Epithelial cell of esophagus (primary cell): ENCODE results near the gene SP140.

ENCODE experiments used
- DNase-seq: peaks from one replicate; pipeline ENCODE4 v3.0.0; 2010; ENCODE audit warnings: low read depth
- H3K4me3 ChIP-seq: 2 replicates; pipeline ENCODE4 v1.5.1; 2011; ENCODE audit warnings: mild to moderate bottlenecking, low read length, control low read depth
- CTCF ChIP-seq: IDR thresholded peaks from 2 replicates; pipeline ENCODE4 v1.5.1; 2011; ENCODE audit warnings: low read depth, mild to moderate bottlenecking, low read length, control low read depth, inconsistent platforms; ENCODE audit not compliant: insufficient read depth; ENCODE audit errors: missing control alignments

The SP140 gene

GRCh38 chr2:230224458-230224857 lies 1.1 kb upstream of the SP140 start:
- no peak overlapping the region for H3K4me3 ChIP-seq
- DNase-seq = no peak

GRCh38 chr2:230226051-230226551 lies 565 bp downstream of the SP140 start:
- H3K4me3 ChIP-seq = no peak overlapping the region
- DNase-seq = no peak
- no peak for TF ChIP-seq CTCF

More at GRCh38 chr2:230224458-230224857, 1.1 kb upstream of the SP140 start:
- no peak for TF ChIP-seq CTCF

- H3K4me3 ChIP-seq = no peak overlapping the region
- no peak for DNase-seq
- TF ChIP-seq CTCF = no peak
Measured at GRCh38 chr2:230227216-230227615, 1.7 kb downstream of the SP140 start.

- no peak overlapping the region for H3K4me3 ChIP-seq
- DNase-seq = peak; percentile 51
- no peak for TF ChIP-seq CTCF
Measured at GRCh38 chr2:230230087-230230486, 4.6 kb downstream of the SP140 start.

- H3K4me3 ChIP-seq = no peak overlapping the region
- no peak for TF ChIP-seq CTCF
Measured at GRCh38 chr2:230230496-230231200, 5.1 kb downstream of the SP140 start.

GRCh38 chr2:230231251-230231650 lies 5.7 kb downstream of the SP140 start:
- no peak for DNase-seq
- no peak for TF ChIP-seq CTCF
- H3K4me3 ChIP-seq = no peak overlapping the region

More at GRCh38 chr2:230230496-230231200, 5.1 kb downstream of the SP140 start:
- no peak for DNase-seq

- no peak for TF ChIP-seq CTCF
- DNase-seq = no peak
- no peak overlapping the region for H3K4me3 ChIP-seq
Measured at GRCh38 chr2:230234122-230234722, 8.7 kb downstream of the SP140 start.
